Measurements from ENCODE around the gene ACTR3.

DNA sequence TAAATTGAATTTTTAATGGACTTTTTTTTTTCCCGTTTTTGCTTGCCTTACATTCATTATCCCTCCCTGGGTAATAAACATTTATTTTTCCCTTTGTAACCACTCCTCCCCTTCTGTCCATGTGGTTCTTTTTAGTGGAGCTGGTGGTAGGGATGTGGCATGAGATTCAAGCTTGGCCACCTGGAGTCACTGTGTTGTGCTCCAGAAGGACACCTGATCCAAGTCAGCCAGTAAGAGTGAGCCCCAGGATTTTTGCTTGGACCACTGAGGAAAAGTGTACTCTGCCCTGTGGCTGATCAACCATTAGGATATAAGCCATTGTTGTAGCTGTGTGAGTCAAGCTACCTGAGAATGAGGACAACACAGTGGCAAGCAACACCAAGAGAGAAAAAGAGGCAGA is 11.1 kb upstream of the ACTR3 start:
- TF ChIP-seq USF2 (IDR thresholded peaks at IDR 0.05; ENCODE audit: low read length) = 0 out of 2 replicates have a peak, but pooled peaks have one; percentile 15
- TF ChIP-seq CEBPB (IDR thresholded peaks at IDR 0.05; ENCODE audit: low read depth, low read length) = no peak
- TF ChIP-seq GABPA (IDR thresholded peaks at IDR 0.05; ENCODE audit: borderline replicate concordance, insufficient read depth, low read length) = no peak
- TF ChIP-seq EP300 (IDR thresholded peaks at IDR 0.05; ENCODE audit: borderline replicate concordance in 1 of 2, low read depth in 2 of 2, low read length in 2 of 2) = no peak
- TF ChIP-seq, protein P1, sequence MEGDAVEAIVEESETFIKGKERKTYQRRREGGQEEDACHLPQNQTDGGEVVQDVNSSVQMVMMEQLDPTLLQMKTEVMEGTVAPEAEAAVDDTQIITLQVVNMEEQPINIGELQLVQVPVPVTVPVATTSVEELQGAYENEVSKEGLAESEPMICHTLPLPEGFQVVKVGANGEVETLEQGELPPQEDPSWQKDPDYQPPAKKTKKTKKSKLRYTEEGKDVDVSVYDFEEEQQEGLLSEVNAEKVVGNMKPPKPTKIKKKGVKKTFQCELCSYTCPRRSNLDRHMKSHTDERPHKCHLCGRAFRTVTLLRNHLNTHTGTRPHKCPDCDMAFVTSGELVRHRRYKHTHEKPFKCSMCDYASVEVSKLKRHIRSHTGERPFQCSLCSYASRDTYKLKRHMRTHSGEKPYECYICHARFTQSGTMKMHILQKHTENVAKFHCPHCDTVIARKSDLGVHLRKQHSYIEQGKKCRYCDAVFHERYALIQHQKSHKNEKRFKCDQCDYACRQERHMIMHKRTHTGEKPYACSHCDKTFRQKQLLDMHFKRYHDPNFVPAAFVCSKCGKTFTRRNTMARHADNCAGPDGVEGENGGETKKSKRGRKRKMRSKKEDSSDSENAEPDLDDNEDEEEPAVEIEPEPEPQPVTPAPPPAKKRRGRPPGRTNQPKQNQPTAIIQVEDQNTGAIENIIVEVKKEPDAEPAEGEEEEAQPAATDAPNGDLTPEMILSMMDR (IDR thresholded peaks at IDR 0.05; ENCODE audit: control extremely low read depth in 1 of 3, insufficient read depth in 1 of 3, low read depth in 1 of 3, low read length in 3 of 3) = peak in 1 of 3 experiments; percentile 5; a peak in 1 of 4 replicates
- no peak for TF ChIP-seq POLR2AphosphoS5 (IDR thresholded peaks at IDR 0.05; ENCODE audit: low read depth, low read length)
- TF ChIP-seq TAF1 (IDR thresholded peaks at IDR 0.05; ENCODE audit: low read depth, low read length) = no peak
- TF ChIP-seq POU5F1 (IDR thresholded peaks at IDR 0.05; ENCODE audit: low read depth, low read length) = no peak
- TF ChIP-seq POLR2A (IDR thresholded peaks at IDR 0.05; ENCODE audit: control extremely low read depth in 1 of 2, low read depth in 2 of 2, low read length in 2 of 2) = no peak
- no peak for TF ChIP-seq RFX5 (IDR thresholded peaks at IDR 0.05; ENCODE audit: borderline replicate concordance, low read depth, low read length)
- no peak for TF ChIP-seq EZH2 (IDR thresholded peaks at IDR 0.05; ENCODE audit: low read depth, low read length, severe bottlenecking)
- TF ChIP-seq CREB1 (IDR thresholded peaks at IDR 0.05) = no peak
